Measurements from ENCODE around the gene UTY.

UTY gene

GRCh38 chrY:13479828-13480227 lies at the start of gene UTY:
Gene UTY, minus strand, starts transcription at chrY:13480033. Its CDS starts 368 bp downstream, at chrY:13479665.
- DNase-seq = peak; percentile 73

- no peak for DNase-seq
These were observed 40.6 kb upstream of the UTY start for GRCh38 chrY:13520474-13520873.

- DNase-seq = no peak
These were observed 21.4 kb upstream of the UTY start for GRCh38 chrY:13501215-13501614.

GRCh38 chrY:13493737-13494136 lies 13.9 kb upstream of the UTY start:
- no peak for DNase-seq

- no peak for DNase-seq
These were observed 12.6 kb upstream of the UTY start for GRCh38 chrY:13492408-13492807.

GRCh38 chrY:13488738-13489137 lies 8.9 kb upstream of the UTY start:
- no peak for DNase-seq

- DNase-seq = peak; percentile 26
These were observed 617 bp downstream of the UTY start for GRCh38 chrY:13479121-13479711.

- DNase-seq = peak; percentile 29
These were observed 1.6 kb downstream of the UTY start for GRCh38 chrY:13478126-13478785.

GRCh38 chrY:13474997-13475396 lies 4.8 kb downstream of the UTY start:
- DNase-seq = no peak

GRCh38 chrY:13451572-13451971 lies 28.3 kb downstream of the UTY start:
- no peak for DNase-seq

- DNase-seq = no peak
These were observed 29.2 kb downstream of the UTY start for GRCh38 chrY:13450596-13451130.

GRCh38 chrY:13445566-13445965 lies 34.3 kb downstream of the UTY start:
- no peak for DNase-seq

GRCh38 chrY:13443146-13443545 lies 36.7 kb downstream of the UTY start:
- DNase-seq = no peak

GRCh38 chrY:13440811-13441210 lies 39.0 kb downstream of the UTY start:
- DNase-seq = no peak

- DNase-seq = peak; percentile 30
These were observed 43.6 kb downstream of the UTY start for GRCh38 chrY:13435968-13436937.

- DNase-seq = peak; percentile 20
These were observed 44.4 kb downstream of the UTY start for GRCh38 chrY:13435206-13435967.

GRCh38 chrY:13432293-13433025 lies 47.4 kb downstream of the UTY start:
- DNase-seq = peak; percentile 0

GRCh38 chrY:13429551-13429950 lies 50.3 kb downstream of the UTY start:
- DNase-seq = no peak

- peak; percentile 34 for DNase-seq
These were observed 56.5 kb downstream of the UTY start for GRCh38 chrY:13423281-13423732.

GRCh38 chrY:13416869-13417661 lies 62.8 kb downstream of the UTY start:
- no peak for DNase-seq

- no peak for DNase-seq
These were observed 64.3 kb downstream of the UTY start for GRCh38 chrY:13415556-13415955.
